Measurements from ENCODE around the gene DLEC1.

DLEC1 gene

GRCh38 chr3:38002940-38003339 is 36.1 kb upstream of the DLEC1 start:
- no peak for DNase-seq

DNA sequence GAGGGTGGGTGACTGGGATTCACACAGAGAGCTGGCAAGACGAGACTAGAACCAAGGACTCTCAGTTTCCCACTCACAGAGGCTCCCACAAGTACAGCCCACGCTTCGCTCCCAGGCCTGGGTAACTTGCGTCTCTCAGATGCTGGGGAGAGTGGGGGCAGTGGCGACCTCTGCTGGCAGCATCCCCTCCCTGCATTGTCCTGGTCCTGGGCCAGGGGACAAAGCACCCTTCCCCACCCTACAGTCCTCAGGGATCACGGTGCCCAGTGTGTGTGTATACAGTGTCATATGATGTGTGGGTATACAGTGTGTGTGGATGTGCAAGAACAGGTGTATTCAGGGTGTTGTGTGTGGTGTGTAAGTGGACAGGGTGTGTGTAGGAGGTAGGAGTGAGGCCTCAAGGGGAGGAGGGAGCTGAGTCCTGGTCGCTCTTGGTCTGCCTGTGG is 35.6 kb upstream of the DLEC1 start:
- no peak for DNase-seq

- DNase-seq: no peak
These were observed 35.1 kb upstream of the DLEC1 start for GRCh38 chr3:38003817-38004414.

DNA sequence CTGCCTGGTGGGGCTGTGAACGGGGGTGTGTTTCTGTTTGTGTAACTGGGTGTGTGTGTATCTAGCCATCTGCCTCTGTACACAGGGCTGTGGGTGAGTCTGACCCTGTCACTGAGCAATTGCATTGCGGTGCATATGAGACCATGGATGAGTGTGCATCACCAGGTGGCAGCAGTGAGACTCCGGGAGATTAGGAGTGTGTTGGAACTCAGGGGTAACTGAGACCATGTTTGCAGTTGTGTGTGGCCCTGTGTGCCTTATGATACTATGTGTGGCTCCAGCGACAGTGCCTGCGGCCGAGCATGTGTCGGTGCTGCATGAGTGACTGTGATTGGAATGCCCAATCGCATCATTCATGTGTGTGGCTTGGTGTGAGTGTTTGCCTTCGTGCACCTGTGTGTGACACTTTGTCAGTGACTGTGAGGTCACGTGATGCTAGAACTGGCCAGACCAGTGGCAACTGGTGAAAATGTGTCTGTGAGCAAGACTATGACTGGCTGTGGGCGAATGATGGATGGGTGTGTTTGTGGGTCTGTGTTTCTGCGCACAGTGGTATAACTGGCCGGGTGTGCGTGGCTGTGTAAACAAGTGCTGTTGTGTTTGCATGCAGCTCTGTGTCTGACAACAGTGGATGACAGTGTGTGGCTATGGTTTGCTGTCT is 34.5 kb upstream of the DLEC1 start:
- DNase-seq: no peak

GRCh38 chr3:38005076-38006020 is 33.7 kb upstream of the DLEC1 start:
- DNase-seq: no peak

DNA sequence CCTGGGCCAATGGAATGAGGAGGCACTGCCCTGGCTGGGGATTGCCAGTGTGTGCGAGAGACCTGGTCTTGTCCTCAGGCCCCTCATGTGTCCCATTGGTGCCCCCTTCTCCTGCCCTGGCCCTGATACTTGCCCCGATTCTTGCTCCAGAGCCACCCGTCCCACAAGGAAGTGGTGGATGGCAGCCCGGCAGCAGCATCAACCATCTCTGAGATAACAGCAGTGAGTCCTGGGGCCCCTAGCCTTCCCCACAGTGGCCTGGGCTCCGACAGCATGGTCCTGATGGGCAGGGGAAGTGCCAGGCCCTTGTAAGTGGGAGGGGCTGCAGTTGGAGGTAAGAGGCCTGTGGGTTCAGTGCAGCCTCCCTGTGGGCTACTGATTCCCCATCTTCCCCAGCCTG is 33.0 kb upstream of the DLEC1 start:
- DNase-seq: no peak

- no peak for DNase-seq
These were observed 32.5 kb upstream of the DLEC1 start for GRCh38 chr3:38006445-38006995.

GRCh38 chr3:38007754-38008090 is 31.3 kb upstream of the DLEC1 start:
- no peak for DNase-seq

DNA sequence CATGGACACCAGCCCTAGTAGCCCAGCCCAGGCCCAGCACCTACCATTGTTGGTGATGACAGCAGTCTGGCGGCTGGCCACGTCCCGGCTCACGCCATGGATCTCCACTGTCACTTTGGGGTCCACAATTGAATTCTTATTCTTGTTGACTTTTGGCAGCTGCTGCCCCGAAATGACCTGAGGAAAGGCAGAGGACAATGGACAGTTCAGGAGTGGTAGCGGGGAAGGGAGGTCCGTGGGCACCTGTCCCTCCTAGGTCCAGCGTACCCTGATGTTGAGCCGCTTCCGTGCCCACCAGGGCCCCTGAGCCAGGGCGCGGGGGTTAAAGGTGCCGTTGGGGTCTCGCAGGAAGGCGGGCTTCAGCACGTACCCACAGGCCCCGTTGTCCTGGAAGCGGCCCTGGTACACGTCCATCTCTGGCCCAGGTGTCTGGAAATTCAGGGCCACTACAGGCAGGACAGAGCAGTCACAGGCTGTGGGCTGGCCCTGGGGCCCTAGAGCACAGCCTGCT is 30.8 kb upstream of the DLEC1 start:
- no peak for DNase-seq

DNA sequence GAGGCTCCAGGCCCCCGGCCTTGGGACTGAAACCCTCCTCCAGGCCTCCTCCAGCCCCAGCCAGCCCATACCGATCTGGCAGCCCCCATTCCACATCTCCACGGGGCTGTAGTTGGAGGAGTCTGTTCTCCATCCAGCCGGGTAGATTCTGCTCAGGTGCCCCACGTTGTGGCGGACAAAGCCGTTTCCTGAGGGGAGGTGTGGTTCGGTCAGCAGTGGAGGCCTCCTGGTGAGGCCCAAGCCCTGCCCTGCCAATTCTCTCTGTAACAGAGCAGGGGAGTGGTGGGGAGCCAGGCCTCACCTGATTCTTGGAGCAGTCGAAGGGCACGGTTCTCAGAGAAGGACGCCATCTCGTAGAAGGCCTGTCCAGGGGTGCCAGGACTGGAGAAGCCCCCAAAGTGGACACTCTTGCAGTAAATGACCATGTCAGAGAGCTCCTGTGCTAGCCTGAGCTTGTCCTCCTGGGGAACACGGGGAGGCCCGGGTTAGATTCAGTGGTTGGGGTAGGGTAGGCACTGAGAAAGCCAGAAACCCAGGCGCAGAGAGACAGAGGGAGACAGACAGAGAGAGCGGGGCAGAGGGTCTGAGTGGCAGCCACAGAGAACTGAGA is 29.9 kb upstream of the DLEC1 start:
- DNase-seq: no peak

GRCh38 chr3:38009807-38010591 is 29.0 kb upstream of the DLEC1 start:
- no peak for DNase-seq

DNA sequence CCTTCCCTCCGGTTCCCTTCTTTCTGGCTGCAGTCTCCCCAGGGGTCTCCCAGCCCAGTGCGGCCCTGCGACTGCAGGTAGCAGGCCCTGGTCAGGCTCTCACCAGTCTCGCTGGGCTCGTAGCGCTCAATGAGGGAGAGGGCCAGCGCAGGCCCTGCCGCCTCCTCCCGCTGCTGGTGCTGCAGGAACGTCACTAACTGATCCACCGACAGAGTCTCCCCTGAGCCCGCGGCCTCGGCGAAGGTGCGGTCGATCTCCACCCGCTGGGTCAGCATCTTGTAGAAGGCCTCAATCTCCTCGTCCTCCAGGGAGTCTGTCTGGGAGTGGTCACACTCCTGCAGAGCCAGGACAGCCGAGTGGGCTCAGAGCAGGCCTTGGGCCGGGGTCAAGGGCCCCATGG is 27.9 kb upstream of the DLEC1 start:
- DNase-seq: no peak

DNA sequence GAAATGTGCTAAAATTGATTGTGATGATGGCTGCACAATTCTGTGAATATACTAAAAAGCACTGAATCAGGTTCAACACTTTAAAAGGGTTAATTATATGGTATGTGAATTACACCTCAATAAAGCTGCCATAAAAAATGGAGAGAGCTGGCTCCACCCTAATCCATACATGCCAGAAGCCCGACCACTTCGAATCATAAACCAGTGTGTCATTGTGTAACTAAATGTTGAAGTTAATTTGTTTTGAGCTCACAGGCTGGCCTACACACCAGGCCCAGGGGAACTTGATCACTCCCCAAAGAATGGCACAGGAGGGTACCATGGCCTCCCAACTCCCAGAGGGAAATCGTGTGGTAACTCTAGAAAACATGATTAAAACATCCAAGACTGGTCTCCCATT is 23.5 kb upstream of the DLEC1 start:
- no peak for DNase-seq

DNA sequence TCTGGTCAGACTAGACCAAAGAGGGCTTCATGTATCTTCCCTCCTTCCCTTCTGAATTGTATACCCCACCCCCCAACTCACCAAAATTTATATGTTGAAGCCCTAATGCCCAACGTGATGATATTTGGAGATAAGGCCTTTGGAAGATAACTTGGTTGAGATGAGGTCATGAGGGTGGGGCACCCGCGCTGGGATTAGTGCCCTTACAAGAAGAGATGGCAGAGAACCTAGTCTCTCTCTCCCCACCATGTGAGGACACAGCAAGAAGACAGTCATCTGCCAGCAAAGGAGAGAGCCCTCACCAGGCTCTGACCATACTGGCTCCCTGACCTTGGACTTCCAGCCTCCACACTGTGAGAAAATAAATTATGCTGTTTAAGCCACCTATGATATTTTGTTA is 23.0 kb upstream of the DLEC1 start:
- no peak for DNase-seq

- no peak for DNase-seq
These were observed 22.6 kb upstream of the DLEC1 start for GRCh38 chr3:38016410-38016809.

DNA sequence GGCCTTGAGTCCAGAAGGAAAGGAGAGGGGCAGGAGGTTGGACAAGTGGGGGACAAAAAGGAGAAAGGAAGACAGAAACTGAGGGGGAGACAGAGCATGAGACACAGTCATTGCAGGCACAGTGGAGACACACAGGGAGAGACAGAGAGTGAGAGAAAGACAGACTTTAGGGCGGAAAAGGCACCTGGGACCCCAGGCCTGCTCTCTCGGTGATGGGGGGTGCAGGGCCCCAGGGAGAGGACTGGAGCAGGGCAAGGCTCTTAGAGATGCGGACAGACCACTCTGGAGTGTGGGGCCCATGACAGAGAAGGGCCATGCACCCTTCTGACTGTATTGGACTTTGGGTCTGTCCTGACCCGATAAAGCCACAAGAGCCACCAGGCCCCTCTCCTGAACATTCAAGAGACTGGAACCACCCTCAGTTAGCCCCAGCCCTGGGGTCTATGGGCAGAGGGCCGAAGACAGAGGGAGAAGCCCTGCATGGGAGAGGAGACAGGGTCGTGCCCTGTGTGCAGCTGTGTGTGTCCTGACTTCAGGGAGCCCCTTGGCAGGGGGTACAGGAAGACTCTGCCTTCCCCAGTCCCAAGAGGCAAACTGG is 22.1 kb upstream of the DLEC1 start:
- no peak for DNase-seq

- no peak for DNase-seq
These were observed 21.3 kb upstream of the DLEC1 start for GRCh38 chr3:38017445-38018295.

- no peak for DNase-seq
These were observed 20.4 kb upstream of the DLEC1 start for GRCh38 chr3:38018296-38019266.

GRCh38 chr3:38019658-38020341 is 19.2 kb upstream of the DLEC1 start:
- no peak for DNase-seq

All from NCI-H2107 (cell line).